PC-3 (cell line): ENCODE measurements around the gene PRICKLE1.

Source experiments
- EZH2 ChIP-seq: fragments of 300-600 bp; sonication (generic); IDR thresholded peaks from one replicate; pipeline ENCODE4 v1.6.1; 2017; ENCODE audit warnings: antibody characterized with exemption, mild to moderate bottlenecking, low read length; ENCODE audit not compliant: unreplicated experiment
- TF ChIP-seq, protein P1 (sequence below): fragments of 300-600 bp; sonication (generic); conservative IDR thresholded peaks from 2 replicates; pipeline ENCODE4 v1.5.1; 2017; ENCODE audit warnings: antibody characterized with exemption, low read depth, mild to moderate bottlenecking, low read length

DNA sequence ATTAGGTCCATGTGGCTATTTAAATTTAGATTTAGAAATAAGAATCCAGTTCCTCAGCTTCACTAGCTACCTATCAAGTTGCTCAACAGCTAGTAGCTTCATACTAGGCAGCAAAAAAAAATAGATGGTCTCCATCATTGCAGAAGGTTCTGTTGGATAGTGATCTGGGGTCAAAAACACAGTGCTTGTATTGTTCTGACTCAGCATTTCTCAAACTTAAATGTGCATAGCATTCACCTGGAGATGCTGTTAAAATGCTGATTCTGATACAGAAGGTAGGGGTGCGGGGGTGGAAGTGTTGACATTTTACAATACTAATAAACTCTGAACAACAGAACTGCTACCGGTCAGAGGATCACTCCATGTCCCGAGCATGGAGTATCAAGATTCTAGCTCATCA, 51.3 kb downstream of the PRICKLE1 start:
- TF ChIP-seq, protein P1, sequence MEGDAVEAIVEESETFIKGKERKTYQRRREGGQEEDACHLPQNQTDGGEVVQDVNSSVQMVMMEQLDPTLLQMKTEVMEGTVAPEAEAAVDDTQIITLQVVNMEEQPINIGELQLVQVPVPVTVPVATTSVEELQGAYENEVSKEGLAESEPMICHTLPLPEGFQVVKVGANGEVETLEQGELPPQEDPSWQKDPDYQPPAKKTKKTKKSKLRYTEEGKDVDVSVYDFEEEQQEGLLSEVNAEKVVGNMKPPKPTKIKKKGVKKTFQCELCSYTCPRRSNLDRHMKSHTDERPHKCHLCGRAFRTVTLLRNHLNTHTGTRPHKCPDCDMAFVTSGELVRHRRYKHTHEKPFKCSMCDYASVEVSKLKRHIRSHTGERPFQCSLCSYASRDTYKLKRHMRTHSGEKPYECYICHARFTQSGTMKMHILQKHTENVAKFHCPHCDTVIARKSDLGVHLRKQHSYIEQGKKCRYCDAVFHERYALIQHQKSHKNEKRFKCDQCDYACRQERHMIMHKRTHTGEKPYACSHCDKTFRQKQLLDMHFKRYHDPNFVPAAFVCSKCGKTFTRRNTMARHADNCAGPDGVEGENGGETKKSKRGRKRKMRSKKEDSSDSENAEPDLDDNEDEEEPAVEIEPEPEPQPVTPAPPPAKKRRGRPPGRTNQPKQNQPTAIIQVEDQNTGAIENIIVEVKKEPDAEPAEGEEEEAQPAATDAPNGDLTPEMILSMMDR = no peak
- no peak for TF ChIP-seq EZH2
